Measurements from ENCODE around the gene RSRC1.

Gene RSRC1

DNA sequence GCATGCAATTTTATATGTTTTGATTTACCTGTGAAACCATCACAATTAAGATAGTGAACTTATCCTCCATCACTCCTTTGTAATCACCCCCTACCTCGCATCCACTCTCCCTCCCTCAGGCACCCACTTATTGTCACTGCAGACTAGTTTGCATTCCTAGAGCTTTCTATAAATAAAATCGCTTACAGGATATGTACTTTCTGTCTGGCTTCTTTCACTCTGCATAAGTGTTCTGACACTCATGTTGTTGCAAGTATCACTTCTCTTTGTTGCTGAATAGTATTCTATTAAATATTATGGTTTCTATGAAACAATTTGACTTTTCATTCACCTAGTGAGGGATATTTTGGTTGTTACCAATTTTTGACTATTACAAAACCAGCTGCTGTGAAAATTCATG lies 139.3 kb downstream of the RSRC1 start:
- no peaks in the 10 kb centered on the region for H3K36me3 ChIP-seq (ENCODE audit: control insufficient read depth, low read depth, low read length)
- no peaks in the 10 kb centered on the region for H3K9me3 ChIP-seq (ENCODE audit: control insufficient read depth, low read depth, low read length)

GRCh38 chr3:158258619-158259018 lies 148.7 kb downstream of the RSRC1 start:
- H3K9ac ChIP-seq (ENCODE audit: low read length), result no peak overlapping the region
- H3K9me3 ChIP-seq (ENCODE audit: control insufficient read depth, low read depth, low read length), result no peaks in the 10 kb centered on the region
- H3K4me3 ChIP-seq (ENCODE audit: low read length), result no peak overlapping the region
- no peaks in the 10 kb centered on the region for H3K27me3 ChIP-seq (ENCODE audit: control insufficient read depth, insufficient read depth, low read length)
- no peaks in the 10 kb centered on the region for H3K36me3 ChIP-seq (ENCODE audit: control insufficient read depth, low read depth, low read length)
- no peaks in the 10 kb centered on the region for H3K4me1 ChIP-seq (ENCODE audit: control insufficient read depth, low read depth, low read length)
- no peak overlapping the region for H3K27ac ChIP-seq (ENCODE audit: low read length)

More for the DNA sequence above, 139.3 kb downstream of the RSRC1 start:
- Histone ChIP-seq H3K4me3 (ENCODE audit: low read length) (no peak overlapping the region), H3K4me1 (ENCODE audit: control insufficient read depth, low read depth, low read length) (peaks cover 5% of the 10 kb centered on the region), H3K9ac (ENCODE audit: low read length) (no peak overlapping the region), H3K27me3 (ENCODE audit: control insufficient read depth, insufficient read depth, low read length) (no peaks in the 10 kb centered on the region), H3K27ac (ENCODE audit: low read length) (no peak overlapping the region)

DNA sequence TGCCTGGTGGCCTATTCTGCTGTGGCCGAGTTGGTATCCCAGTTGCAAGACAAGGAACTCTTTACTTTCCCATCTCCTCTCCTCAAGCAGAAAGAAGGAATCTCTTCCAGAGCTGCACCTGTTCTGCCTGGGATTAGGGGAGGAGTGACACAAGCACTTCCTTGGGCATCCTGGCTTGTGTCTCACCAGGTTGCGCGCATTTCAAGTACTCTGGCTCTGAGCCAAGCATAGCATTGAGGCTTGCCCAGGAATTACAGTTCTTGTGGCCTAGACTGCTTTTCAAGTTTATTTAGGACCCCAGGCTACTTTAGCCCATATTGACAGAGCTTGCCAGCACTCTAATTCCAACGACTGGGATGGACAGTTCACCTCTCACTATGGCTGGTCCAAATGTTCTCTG lies 150.5 kb downstream of the RSRC1 start:
- no peak overlapping the region for H3K9ac ChIP-seq (ENCODE audit: low read length)
- no peaks in the 10 kb centered on the region for H3K27me3 ChIP-seq (ENCODE audit: control insufficient read depth, insufficient read depth, low read length)
- no peak overlapping the region for H3K27ac ChIP-seq (ENCODE audit: low read length)
- H3K4me1 ChIP-seq (ENCODE audit: control insufficient read depth, low read depth, low read length), result no peaks in the 10 kb centered on the region
- H3K36me3 ChIP-seq (ENCODE audit: control insufficient read depth, low read depth, low read length), result no peaks in the 10 kb centered on the region
- no peaks in the 10 kb centered on the region for H3K9me3 ChIP-seq (ENCODE audit: control insufficient read depth, low read depth, low read length)
- H3K4me3 ChIP-seq (ENCODE audit: low read length), result no peak overlapping the region

- Histone ChIP-seq H3K27me3 (ENCODE audit: control insufficient read depth, insufficient read depth, low read length) (no peaks in the 10 kb centered on the region), H3K27ac (ENCODE audit: low read length) (no peak overlapping the region), H3K36me3 (ENCODE audit: control insufficient read depth, low read depth, low read length) (no peaks in the 10 kb centered on the region), H3K9ac (ENCODE audit: low read length) (no peak overlapping the region), H3K9me3 (ENCODE audit: control insufficient read depth, low read depth, low read length) (no peaks in the 10 kb centered on the region), H3K4me1 (ENCODE audit: control insufficient read depth, low read depth, low read length) (no peaks in the 10 kb centered on the region), H3K4me3 (ENCODE audit: low read length) (no peak overlapping the region)
Measured at GRCh38 chr3:158261371-158261991, 151.6 kb downstream of the RSRC1 start.

- Histone ChIP-seq H3K9ac (ENCODE audit: low read length) (no peak overlapping the region), H3K9me3 (ENCODE audit: control insufficient read depth, low read depth, low read length) (peaks cover 11% of the 10 kb centered on the region), H3K27me3 (ENCODE audit: control insufficient read depth, insufficient read depth, low read length) (no peaks in the 10 kb centered on the region), H3K4me3 (ENCODE audit: low read length) (no peak overlapping the region), H3K27ac (ENCODE audit: low read length) (no peak overlapping the region), H3K36me3 (ENCODE audit: control insufficient read depth, low read depth, low read length) (no peaks in the 10 kb centered on the region), H3K4me1 (ENCODE audit: control insufficient read depth, low read depth, low read length) (no peaks in the 10 kb centered on the region)
Measured at GRCh38 chr3:158264894-158265293, 155.0 kb downstream of the RSRC1 start.

DNA sequence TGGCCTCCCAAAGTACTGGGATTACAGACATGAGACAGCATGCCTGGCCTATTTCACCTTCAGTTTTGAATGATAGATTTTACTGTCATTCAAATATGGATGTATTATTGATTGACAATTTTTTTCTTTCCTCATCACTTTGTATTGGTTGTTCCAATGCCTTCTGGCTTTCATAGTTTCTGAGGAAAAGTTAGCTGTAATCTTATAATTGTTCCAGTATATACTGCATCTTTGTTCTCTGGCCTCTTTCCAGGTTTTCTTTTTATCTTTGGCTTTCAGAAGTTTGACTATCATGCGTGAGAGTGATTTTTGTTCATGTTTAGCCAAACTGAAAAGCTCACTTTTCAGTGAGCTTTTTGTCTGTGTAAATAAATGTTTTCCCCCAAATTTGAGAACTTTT lies 157.1 kb downstream of the RSRC1 start:
- no peaks in the 10 kb centered on the region for H3K27me3 ChIP-seq (ENCODE audit: control insufficient read depth, insufficient read depth, low read length)
- H3K9me3 ChIP-seq (ENCODE audit: control insufficient read depth, low read depth, low read length), result peaks cover 11% of the 10 kb centered on the region
- no peak overlapping the region for H3K4me3 ChIP-seq (ENCODE audit: low read length)
- no peak overlapping the region for H3K9ac ChIP-seq (ENCODE audit: low read length)
- H3K36me3 ChIP-seq (ENCODE audit: control insufficient read depth, low read depth, low read length), result no peaks in the 10 kb centered on the region
- H3K4me1 ChIP-seq (ENCODE audit: control insufficient read depth, low read depth, low read length), result peaks cover 4% of the 10 kb centered on the region
- no peak overlapping the region for H3K27ac ChIP-seq (ENCODE audit: low read length)

GRCh38 chr3:158269942-158270341 lies 160.1 kb downstream of the RSRC1 start:
- Histone ChIP-seq H3K4me1 (ENCODE audit: control insufficient read depth, low read depth, low read length) (peaks cover 6% of the 10 kb centered on the region), H3K4me3 (ENCODE audit: low read length) (no peak overlapping the region), H3K27ac (ENCODE audit: low read length) (no peak overlapping the region), H3K36me3 (ENCODE audit: control insufficient read depth, low read depth, low read length) (no peaks in the 10 kb centered on the region), H3K27me3 (ENCODE audit: control insufficient read depth, insufficient read depth, low read length) (no peaks in the 10 kb centered on the region), H3K9ac (ENCODE audit: low read length) (no peak overlapping the region), H3K9me3 (ENCODE audit: control insufficient read depth, low read depth, low read length) (peaks cover 11% of the 10 kb centered on the region)

GRCh38 chr3:158272081-158272480 lies 162.2 kb downstream of the RSRC1 start:
- H3K9ac ChIP-seq (ENCODE audit: low read length), result no peak overlapping the region
- H3K27ac ChIP-seq (ENCODE audit: low read length), result no peak overlapping the region
- no peaks in the 10 kb centered on the region for H3K36me3 ChIP-seq (ENCODE audit: control insufficient read depth, low read depth, low read length)
- no peak overlapping the region for H3K4me3 ChIP-seq (ENCODE audit: low read length)
- H3K9me3 ChIP-seq (ENCODE audit: control insufficient read depth, low read depth, low read length), result peaks cover 5% of the 10 kb centered on the region
- peaks cover 6% of the 10 kb centered on the region for H3K4me1 ChIP-seq (ENCODE audit: control insufficient read depth, low read depth, low read length)
- H3K27me3 ChIP-seq (ENCODE audit: control insufficient read depth, insufficient read depth, low read length), result no peaks in the 10 kb centered on the region

- Histone ChIP-seq H3K4me3 (ENCODE audit: low read length) (no peak overlapping the region), H3K27ac (ENCODE audit: low read length) (no peak overlapping the region), H3K36me3 (ENCODE audit: control insufficient read depth, low read depth, low read length) (no peaks in the 10 kb centered on the region), H3K9ac (ENCODE audit: low read length) (no peak overlapping the region), H3K27me3 (ENCODE audit: control insufficient read depth, insufficient read depth, low read length) (no peaks in the 10 kb centered on the region), H3K9me3 (ENCODE audit: control insufficient read depth, low read depth, low read length) (no peaks in the 10 kb centered on the region), H3K4me1 (ENCODE audit: control insufficient read depth, low read depth, low read length) (peaks cover 6% of the 10 kb centered on the region)
Measured at GRCh38 chr3:158273656-158274055, 163.8 kb downstream of the RSRC1 start.

DNA sequence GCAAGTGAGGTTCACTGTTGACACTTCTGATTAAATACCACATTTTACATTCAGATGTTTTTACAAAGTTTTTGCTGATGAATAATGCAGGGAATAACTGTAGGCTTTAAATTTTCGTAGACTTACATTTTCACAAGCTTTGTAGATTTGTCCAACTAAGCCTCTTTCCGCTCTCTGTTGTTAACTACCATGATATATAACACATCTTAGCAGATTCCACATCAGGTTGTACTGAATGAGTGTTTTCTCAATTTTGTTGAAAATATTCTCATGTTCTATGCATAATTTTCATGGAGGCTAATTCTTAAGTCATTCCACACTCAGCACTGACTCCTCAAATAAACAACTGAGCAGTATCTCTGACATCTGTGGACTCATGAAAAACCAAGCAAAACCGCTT lies 168.3 kb downstream of the RSRC1 start:
- H3K4me3 ChIP-seq (ENCODE audit: low read length), result no peak overlapping the region
- H3K4me1 ChIP-seq (ENCODE audit: control insufficient read depth, low read depth, low read length), result no peaks in the 10 kb centered on the region
- H3K27ac ChIP-seq (ENCODE audit: low read length), result no peak overlapping the region
- no peaks in the 10 kb centered on the region for H3K9me3 ChIP-seq (ENCODE audit: control insufficient read depth, low read depth, low read length)
- no peak overlapping the region for H3K9ac ChIP-seq (ENCODE audit: low read length)
- no peaks in the 10 kb centered on the region for H3K27me3 ChIP-seq (ENCODE audit: control insufficient read depth, insufficient read depth, low read length)
- no peaks in the 10 kb centered on the region for H3K36me3 ChIP-seq (ENCODE audit: control insufficient read depth, low read depth, low read length)

DNA sequence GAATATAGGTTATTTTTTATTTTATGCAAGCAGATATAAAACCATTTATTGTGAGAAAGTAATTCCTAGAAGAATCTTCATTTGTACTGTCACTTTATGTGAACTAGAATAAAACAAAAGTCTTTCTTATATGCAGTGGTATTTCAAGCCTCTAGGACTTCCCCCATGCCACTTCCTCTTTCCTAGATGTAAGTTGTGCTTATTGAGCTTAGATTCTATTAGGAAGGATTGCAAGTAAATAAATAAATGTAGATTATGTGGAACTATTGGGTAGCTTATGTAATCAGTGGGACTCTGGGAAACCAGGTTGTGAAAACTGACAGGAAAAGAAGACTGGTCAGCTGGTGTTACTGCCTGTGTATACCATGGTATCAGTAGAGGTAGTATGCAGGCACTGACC lies 169.7 kb downstream of the RSRC1 start:
- Histone ChIP-seq H3K27ac (ENCODE audit: low read length) (no peak overlapping the region), H3K36me3 (ENCODE audit: control insufficient read depth, low read depth, low read length) (no peaks in the 10 kb centered on the region), H3K9ac (ENCODE audit: low read length) (no peak overlapping the region), H3K4me1 (ENCODE audit: control insufficient read depth, low read depth, low read length) (no peaks in the 10 kb centered on the region), H3K9me3 (ENCODE audit: control insufficient read depth, low read depth, low read length) (no peaks in the 10 kb centered on the region), H3K4me3 (ENCODE audit: low read length) (no peak overlapping the region), H3K27me3 (ENCODE audit: control insufficient read depth, insufficient read depth, low read length) (no peaks in the 10 kb centered on the region)

GRCh38 chr3:158295771-158296170 lies 185.9 kb downstream of the RSRC1 start:
- Histone ChIP-seq H3K4me3 (ENCODE audit: low read length) (no peak overlapping the region), H3K9me3 (ENCODE audit: control insufficient read depth, low read depth, low read length) (no peaks in the 10 kb centered on the region), H3K27ac (ENCODE audit: low read length) (no peak overlapping the region), H3K36me3 (ENCODE audit: control insufficient read depth, low read depth, low read length) (no peaks in the 10 kb centered on the region), H3K9ac (ENCODE audit: low read length) (no peak overlapping the region), H3K4me1 (ENCODE audit: control insufficient read depth, low read depth, low read length) (no peaks in the 10 kb centered on the region), H3K27me3 (ENCODE audit: control insufficient read depth, insufficient read depth, low read length) (no peaks in the 10 kb centered on the region)
